NT2/D1 (cell line): ENCODE results near the gene WDR31.

ENCODE experiments used
- SUZ12 ChIP-seq: IDR thresholded peaks from 2 replicates; pipeline ENCODE4 v1.6.1; 2011; ENCODE audit not compliant: insufficient read length, insufficient read depth; ENCODE audit errors: extremely low read depth
- YY1 ChIP-seq: IDR thresholded peaks from 2 replicates; pipeline ENCODE4 v1.6.1; 2011; ENCODE audit not compliant: insufficient read length, insufficient read depth

DNA sequence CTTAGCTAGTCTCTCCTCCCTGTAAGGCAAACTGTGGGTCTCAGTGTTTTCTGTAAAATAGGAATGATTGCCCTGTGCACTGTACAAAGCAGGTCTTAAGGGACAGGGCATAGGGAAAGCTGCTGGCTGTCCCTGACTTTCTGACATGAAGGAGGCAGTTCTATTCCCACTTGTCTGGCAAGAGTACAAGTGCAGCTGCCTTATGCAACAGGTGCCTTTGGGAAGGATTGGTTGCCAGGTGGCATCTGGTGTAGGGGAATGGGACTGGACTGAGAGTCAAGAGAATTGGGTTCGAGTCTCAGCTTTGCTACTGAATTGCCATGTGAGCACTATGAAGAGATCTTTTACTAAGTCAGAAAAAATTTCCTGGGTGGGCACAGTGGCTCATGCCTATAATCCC lies 19.3 kb upstream of the WDR31 start:
- TF ChIP-seq YY1 (no peak), SUZ12 (no peak)
